ENCODE measurements around the gene KRT78.

KRT78 gene

DNA sequence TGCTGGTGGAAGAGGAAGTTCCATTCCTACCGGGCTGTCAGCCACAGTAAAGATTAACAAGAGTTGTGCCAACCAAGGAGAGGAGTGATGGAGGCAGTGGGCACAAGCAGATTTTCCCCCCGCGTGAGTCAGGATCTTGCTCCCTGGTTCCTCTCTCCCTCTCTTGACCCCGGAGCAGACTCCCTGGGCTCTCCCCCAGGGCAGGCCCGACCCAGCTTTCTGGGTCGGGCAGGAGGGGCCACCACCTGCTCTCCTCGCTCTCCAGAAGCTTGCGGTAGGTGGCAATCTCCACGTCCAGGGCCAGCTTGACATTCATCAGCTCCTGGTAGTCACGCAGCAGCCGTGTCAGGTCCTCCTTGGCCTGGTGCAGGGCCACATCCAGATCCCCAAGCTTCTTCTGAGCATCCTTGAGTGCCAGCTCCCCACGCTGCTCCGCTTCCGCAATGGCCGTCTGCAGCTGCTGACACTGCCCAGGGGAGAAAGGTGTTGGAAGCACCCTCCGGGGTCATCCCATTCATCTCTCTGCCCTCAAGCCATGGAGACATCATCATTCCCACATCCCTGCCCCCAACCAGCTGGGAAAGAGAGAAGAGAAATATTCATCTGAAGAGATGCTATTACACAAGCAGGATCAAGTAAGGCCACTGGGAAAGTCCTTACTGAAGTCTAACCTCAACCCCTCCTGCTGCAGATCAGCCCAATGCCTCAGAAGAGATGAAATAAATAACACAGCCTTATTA, 25.9 kb downstream of the KRT78 start:
- DNase-seq = no peak

- DNase-seq = no peak
These were observed 26.8 kb downstream of the KRT78 start for GRCh38 chr12:52821826-52822660.

DNA sequence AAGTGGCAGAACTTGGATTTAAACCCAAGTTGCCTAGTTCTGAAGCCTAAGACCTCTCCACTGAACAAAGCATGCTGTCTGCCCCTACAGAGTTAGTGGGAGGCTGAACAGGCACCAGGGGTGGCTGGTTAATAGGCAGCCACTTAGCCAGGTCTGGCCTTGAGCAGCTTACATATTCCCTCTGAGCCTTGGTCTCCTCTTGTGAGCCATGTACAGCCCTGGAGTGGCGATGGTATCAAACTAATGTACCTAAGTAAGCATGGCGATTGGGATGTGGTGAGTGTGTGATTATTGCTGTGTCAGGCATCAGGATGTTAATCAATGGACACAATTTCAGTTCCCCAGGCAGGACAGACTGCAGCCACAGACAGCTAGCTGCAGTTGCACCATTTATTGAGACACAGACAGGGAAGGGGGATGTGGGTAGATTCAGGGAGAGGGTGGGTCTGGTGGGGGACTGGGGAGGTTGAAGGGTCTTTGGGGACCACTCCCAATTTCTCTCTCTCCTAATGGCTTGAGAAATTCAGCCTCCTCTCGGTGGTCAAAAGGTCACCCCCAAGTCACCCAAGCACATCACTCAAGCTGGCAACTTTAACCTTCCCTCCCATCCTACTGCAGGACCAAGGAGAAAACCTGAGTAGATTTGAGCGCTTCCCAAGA, 27.6 kb downstream of the KRT78 start:
- DNase-seq = no peak

DNA sequence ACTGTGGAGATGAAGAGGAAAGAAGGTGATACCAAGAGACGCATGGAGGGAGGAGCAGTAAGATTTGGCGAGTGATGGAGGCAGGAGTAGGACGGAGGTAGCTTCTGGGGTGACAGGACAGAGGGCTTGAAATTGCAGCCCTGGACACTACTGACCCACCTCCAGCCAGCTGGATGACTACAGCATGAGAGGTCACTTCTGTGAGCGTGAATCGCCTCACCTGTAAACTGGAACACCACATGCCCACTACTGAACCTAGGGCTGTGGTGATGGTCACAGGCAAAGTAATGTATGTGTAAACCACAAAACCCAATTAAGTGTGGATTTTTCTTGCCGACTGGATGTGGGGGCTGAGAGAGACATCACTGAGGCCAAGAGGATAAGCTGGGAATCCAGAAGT, 28.3 kb downstream of the KRT78 start:
- DNase-seq = no peak

DNA sequence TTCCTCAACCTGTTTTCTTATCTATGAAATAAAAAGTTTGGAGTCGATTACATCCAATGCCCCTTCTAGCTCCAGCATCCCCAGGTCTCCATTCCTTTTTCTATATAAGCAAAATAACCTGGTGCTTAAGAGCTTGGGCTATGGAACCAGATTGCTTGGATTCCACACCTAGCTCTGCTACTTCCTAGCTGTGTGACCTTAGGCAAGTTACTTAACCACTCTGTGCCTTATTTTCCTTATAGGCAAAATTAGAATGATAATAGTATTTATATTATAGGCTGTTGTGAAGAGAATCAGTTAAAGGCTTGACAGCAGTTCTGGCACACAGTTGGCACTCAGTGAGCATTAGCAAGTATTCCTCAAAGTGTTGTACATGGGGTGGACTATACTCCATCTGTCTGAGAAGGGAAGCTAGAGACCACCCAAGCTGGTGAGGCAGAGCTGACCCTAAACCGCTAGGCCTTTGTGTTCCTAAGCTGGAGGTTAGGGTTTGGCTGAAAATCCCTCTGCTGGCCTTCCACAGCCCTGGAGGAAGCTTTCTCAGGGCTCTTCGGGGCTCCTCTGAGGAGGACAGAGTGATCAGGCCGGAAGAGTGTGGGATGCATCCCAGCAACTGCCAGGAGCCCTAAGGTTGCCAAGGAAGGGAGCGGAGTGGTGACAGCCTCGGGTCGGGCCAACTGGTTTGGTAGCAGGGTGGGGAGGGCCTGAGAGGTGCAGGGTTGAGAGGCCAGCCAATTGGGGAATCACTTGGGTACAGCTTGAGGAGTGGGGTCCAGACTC, 28.9 kb downstream of the KRT78 start:
- no peak for DNase-seq

DNA sequence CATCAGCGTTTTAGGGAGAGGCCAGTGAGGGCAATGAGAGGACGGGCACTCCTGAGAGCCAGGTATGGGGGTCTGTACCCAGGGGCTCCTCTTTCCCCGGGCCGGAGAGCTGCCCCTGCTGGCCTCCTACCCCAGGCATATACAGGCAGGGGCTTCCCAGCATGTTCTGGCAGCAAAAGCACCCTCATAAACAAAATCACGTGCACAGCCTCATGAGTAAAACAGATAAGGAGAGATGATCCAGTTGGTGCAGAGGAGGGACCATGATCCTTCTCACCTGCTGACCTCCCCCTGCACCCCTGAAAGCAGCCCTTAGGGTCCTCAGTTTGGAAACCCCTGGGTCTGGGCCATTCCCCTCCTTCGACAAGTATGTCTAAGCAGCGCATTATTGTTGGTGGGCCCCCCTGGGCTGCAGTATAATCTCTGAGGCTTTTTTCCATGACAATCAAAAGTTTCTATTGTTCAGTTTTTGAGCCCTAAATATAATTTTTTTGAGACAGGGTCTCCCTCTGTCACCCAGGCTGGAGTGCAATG, 29.8 kb downstream of the KRT78 start:
- DNase-seq = no peak

- DNase-seq = no peak
These were observed 30.4 kb downstream of the KRT78 start for GRCh38 chr12:52818388-52818787.

DNA sequence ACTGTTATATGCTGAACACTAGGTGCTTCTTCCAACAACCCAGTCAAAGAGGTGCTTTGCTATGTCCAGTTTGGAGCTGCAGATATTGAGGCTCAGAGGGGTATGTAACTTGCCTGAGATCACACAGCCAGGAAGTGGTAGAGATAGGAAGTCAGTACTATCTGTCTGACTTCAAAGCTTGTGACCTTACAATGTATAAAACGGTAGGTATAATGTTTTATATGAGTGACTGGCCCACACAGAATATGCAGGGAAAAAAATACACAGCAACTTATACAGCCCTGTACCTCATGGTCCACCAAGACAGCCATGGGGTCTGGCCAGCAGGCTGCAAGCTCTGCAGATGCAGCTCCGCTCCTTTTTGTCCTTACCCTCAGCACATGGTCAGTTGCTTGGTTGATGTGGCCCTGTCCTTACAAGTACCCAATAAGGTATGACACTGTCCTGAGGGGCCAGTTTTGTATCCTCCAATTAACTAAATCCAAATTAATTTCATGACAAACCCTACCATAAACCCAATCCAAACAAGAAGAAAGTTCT, 31.0 kb downstream of the KRT78 start:
- no peak for DNase-seq

DNA sequence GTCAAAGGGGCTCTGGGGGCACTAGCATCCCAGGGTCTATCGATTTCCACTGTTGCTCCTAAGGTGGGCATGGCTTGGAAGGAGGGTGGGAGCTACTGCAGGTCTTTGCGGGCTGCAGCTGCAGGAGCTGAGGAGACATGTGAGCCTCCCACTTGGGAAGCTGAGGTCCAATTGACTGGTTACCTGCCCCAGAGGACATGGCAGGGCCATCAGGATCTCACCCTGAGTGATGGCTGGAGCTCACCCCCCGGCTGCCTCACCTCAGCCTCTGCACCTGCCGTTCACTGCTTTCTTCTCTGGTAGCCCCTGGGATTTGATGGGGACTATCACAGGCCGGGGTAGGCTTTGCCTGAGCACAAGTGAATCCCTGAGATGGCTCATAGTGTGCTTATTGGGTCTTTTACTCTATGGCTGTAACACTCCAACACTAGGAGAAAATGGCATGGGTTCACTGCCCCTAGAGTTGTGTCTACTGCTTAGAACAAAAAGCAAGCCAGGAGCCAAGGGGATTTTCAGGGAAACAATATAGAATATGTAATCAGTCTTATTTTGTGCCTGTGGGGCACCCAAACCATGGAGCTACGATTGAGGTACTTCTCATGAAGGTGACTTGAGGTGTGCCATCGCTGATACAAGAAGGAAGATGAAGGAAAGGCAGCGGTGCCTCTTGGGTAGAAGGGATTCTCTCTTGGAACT, 31.6 kb downstream of the KRT78 start:
- DNase-seq = no peak

DNA sequence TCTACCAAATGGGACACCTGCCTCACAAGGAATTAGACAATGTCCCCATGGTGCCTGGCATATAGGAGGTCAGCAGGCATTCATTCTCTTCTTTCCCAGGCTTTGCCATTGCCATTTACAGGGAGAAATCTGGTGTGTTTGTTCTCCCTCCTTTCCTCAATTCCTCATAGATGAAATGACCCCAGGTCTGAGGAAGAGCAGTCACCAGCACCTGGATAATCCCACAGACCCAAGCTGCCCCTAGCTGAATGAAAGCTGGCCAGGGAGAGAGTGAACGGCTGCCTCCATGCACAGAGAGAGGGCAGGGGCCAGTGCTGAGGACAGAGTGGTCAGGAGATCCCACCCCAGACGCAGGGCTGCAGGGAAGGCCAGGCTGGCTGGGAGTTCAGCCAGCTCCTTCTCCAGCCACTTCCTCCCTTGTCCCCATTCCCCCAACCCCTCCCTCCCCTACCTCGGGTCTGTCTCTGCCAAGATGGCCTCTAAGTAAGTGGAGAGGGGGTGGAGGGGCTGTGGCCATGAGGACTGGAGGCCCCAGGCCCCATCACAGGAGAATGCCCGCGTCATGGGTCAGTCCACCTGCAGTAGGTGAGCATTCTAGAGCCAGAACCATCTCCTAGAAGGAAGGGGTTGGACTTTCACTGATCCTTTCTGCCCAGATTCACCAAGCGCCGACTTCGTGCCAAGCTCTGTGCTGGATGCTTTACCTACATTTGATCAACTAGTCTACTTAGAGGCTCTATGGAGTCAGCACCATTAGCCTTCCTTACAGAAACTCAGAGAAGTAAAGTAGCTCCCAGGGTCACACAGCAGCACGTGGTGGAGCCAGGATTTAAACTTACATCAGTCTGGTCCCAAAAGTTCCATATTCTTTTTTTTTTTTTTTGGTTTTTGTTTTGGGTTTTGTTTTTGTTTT, 32.9 kb downstream of the KRT78 start:
- DNase-seq = no peak

GRCh38 chr12:52815161-52815560, 33.6 kb downstream of the KRT78 start:
- DNase-seq = no peak

- no peak for DNase-seq
These were observed 34.1 kb downstream of the KRT78 start for GRCh38 chr12:52814710-52815155.

DNA sequence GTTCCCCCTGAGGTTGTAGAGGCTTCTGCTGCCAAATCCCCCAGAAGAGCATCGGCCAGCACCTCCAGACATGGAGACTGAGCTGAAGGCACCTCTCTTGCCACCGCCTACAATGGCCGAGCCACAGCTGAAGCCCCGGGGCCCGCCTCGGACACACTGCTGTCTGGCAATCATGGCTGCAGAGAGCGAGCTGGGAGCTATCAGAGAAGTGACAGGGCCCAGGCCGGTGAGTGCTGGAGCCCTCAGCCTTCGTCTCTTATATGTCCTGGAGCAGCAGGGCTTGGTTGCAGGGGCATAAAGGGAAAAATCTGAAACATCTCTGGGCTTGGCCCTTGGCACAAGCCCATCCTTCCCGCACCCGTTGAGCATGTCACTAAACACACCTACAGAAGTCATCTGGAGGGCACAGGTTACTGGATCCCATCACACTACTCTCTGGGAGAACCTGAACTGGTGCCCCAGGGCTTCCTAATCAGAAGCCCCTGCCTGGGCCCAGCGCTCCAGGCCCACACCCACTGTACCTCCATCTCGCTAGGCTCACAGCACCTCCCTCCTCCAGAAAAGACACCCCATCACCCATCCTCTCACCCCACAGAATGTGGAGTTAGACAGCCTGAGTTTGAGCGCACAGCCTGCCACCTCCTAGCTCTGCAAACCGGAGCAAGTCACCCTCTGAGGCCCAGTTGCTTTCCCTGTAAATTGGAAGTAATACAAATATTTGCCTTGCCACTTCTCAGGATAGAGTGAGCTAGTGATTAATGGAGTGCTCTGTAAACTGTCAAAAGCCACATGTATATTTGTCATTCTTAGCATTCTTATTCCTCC, 34.7 kb downstream of the KRT78 start, which contains the start of gene KRT4:
Gene KRT4, minus strand, starts transcription at position 232 of the 825 bp plus-strand sequence. Its CDS starts 58 bp downstream, at position 174.
- DNase-seq = no peak

GRCh38 chr12:52813203-52813819, 35.5 kb downstream of the KRT78 start:
- DNase-seq = no peak

DNA sequence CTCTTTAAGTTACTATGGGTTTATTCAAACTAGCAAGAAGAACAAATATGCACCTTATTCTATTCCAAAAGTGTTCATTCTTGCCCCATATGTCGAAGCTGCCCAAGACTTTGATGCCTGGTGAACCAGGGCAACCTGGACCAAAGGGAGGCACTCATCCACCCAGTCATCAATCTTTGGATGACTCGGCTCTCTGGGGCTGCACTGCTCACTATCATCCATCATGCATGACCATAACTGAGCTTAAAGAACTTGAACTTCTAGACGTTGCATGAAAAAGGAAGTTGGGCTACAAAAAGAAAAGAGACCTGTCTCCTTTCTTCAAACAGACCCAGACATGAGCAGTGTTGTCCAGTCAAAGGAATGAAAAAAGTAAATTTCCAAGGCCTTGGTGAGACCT, 36.0 kb downstream of the KRT78 start:
- no peak for DNase-seq

DNA sequence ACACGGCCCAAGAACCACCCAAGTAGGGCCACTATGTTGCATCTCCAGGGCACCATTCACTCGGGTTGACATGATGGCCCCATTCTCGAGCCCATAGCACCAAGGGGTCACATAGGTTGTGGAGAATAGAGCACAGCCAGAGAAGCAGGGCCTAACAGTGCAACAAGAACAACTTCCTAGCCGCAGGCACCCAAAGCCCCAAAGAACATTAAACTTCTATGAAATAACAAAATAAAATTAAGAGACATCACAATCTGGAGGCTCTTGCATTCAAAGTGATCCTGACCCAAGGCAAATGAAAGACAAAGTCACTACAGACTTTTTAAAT, 36.8 kb downstream of the KRT78 start:
- DNase-seq = no peak

GRCh38 chr12:52811191-52812072, 37.4 kb downstream of the KRT78 start:
- DNase-seq = no peak

- DNase-seq = no peak
These were observed 38.2 kb downstream of the KRT78 start for GRCh38 chr12:52810554-52810953.

All from hematopoietic multipotent progenitor cell treated with erythropoietin and hydrocortisone succinate and interleukin-3 and kit ligand, for 8 days (in vitro differentiated cells).